GM18520 (cell line): ENCODE measurements around the gene UBE2B.
A peak's percentile ranks its signal among the peaks of the same experiment; 100 is the strongest.
"Not testable (repeated sequence)": the region's sequence is repeated elsewhere in the genome, so short reads cannot be mapped to it uniquely, and the experiment has no call there.

Experiments used
- ATAC-seq: cut with Tn5 transposase; IDR thresholded peaks from one replicate; pipeline ENCODE4 v1.9.1; 2021; ENCODE audit not compliant: unreplicated experiment

The UBE2B gene

DNA sequence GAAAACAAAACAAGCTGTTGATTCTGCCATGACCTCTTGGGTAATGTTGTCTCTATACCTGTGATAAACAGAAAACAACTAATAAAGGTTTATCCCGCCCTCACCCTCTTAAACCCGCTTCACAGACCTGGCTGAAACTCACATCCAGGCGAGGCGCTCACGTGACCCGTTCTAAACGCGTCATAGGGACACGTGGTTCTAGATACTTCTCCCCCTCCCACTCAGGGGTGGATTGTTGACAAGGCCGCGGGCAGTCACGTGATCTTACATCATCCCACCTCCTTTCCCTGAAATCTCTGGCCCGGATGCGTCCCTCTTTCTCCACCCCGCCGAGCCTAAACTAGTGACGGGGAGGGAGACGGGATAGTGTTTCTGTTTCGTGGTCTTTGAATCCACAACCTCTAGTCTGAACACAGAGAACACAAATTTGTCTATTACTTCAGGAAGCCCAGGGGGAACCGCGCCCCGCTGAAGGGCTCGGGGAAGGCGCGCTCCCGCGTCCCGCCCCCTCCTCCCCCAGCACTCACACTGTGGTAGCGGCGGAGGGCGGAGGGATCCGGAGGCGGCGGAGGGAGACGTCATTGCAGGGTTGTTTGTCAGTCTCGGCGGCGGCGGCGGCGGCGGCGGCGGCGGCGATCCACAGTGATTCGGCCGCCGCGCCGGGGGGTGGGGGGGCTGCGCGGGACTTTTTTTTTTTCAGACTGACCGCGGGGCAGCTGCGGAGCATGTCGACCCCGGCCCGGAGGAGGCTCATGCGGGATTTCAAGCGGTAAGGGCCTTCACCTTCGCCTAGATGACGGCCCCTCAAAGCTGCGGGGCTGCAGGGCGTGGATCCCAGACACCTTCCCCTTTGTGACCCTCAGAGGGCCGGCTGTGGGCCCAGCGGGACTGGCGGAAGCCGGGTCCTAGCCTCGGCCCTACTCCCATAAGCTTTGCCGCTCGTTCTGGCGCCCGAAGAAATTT is at the start of gene UBE2B:
Gene UBE2B, plus strand, starts transcription at position 699 of the 963 bp plus-strand sequence. Its CDS starts 27 bp downstream, at position 726.
- peak; percentile 65 for ATAC-seq

DNA sequence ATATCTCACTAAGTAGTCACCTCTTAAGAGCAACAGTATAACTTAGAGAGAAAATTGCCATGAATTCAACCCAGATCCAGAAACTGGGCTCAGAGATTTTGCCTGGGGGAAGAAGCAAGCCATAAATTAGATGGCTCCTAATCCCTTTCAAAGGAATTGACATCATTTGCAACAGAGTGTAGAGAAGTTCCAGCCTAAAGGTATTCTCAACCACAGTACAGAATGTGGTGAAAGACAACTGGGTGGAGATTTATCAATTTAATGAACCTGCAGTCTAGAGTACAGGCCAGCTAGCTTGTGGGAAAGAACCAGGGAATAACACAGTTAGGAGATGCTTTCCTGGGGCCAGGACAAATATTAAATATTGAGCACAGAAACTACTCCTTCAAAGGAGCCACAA is 44.0 kb upstream of the UBE2B start:
- no peak for ATAC-seq

- ATAC-seq: no peak
Observed at GRCh38 chr5:134328619-134329018, 42.8 kb upstream of the UBE2B start.

DNA sequence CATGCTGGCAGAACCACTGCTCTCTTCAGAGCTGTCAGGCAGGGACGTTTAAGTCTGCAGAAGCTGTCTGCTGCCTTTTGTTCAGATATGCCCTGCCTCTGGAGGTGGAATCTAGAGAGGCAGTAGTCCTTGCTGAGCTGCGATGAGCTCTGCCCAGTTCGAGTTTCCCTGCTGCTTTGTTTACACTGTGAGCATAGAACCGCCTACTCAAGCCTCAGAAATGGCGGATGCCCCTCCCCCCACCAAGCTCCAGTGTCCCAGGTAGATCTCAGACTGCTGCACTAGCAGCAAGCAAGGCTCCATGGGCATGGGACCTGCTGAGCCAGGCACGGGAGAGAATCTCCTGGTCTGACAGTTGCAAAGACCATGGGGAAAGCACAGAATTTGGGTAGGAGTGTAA is 34.5 kb upstream of the UBE2B start:
- not testable (repeated sequence) for ATAC-seq

DNA sequence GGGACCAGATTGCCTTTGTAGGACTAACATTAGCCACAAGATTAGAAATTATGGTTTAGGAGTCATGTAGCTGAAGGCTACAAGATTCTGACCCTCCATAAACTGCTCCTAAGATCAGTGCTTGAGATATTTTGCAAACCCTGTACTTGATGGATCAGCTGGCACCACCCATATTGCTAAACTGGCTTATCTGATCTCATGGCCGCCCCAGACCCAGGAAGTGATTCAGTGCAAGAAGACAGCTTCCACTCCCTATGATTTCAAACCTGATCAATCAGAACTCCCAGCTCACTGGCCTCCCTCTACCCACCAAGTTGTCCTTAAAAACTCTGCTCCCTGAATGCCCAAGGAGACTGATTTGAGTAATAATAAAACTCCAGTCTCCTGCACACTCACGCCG is 27.9 kb upstream of the UBE2B start:
- not testable (repeated sequence) for ATAC-seq

- ATAC-seq: not testable (repeated sequence)
Observed at GRCh38 chr5:134345476-134345875, 25.9 kb upstream of the UBE2B start.

GRCh38 chr5:134345996-134346395 is 25.4 kb upstream of the UBE2B start:
- ATAC-seq: no peak

GRCh38 chr5:134349463-134349862 is 21.9 kb upstream of the UBE2B start:
- no peak for ATAC-seq

DNA sequence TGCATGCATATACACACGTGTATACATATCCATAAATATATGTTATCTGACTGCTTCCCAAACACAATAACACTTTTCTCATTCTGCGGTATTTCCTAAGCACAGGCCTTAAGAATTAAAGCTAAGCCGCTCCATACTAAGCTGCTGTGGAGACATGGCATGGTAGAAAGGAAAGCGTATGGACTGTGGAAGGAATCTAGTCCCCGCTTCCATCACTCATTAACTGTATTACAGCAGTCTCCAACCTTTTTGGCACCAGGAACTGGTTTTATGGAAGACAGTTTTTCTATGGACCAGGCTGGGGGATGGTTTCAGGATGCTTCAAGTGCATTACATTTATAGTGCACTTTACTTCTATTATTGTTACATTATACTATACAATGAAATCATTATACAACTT is 15.7 kb upstream of the UBE2B start:
- ATAC-seq: no peak

DNA sequence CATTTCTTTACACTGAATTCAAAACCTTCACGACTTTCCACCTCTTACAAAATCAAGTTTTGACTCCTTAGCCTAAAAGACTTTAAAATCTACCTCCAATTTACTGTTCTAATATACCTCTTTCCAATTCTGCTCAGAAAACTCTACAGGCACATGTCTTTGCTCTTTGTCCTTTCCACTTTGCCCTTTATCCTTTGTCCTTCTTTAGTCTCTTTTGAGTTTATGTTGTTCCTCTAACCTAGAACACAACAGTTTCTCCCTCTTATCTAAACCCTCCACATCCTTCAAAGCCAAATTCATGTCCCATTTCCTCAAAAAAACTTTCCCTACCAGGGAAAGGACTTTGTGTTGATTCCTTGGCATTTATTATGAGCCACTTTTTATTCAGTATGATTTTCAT is 5.8 kb upstream of the UBE2B start:
- no peak for ATAC-seq

DNA sequence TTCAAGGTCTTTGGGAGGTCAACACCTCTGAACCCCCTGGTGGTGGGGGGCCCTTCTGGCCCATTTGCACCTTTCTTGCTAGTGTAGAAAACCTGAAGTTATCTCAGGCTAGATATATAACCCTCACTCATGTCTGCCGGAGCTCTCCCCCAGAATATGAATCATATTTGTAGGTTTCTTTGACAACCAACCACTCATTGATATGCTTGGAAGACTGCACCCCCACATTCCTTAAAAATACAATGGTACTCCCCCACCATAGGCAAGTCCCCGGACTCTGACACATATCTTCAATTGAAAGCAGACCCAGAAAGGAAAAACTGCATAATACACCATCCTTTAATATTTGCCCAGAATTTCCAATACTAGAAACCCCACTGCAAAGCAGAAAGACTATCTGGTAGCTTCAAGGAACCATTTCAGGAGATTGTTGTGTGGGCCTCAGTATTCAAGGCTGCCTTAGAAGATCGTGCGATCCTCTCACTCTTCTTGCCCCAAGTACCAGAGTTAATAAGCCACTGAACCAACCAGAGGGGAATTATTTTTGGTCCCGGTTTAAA is 978 bp upstream of the UBE2B start:
- peak; percentile 7 for ATAC-seq

- no peak for ATAC-seq
Observed at GRCh38 chr5:134371834-134372340, 518 bp downstream of the UBE2B start.

- ATAC-seq: not testable (repeated sequence)
Observed at GRCh38 chr5:134373633-134374032, 2.3 kb downstream of the UBE2B start.

- no peak for ATAC-seq
Observed at GRCh38 chr5:134374232-134374631, 2.9 kb downstream of the UBE2B start.

DNA sequence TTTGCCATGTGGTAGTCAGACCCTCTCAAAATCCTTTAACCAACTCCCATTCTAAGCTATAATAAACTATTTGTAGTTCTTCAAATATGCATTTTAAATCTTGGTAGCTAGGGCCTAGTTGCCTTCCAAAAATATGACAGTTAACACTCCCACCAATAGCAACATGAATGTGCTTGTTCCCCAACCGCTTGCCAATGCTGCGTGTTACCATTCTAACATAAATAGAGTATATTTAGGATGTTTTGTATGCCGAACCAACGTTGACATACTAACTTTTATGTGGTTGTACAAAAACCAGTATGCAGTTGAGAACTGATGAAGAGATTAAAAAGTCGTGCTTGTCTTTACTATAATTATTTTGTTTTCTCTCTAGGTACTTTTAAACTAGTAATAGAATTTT is 9.0 kb downstream of the UBE2B start:
- no peak for ATAC-seq

DNA sequence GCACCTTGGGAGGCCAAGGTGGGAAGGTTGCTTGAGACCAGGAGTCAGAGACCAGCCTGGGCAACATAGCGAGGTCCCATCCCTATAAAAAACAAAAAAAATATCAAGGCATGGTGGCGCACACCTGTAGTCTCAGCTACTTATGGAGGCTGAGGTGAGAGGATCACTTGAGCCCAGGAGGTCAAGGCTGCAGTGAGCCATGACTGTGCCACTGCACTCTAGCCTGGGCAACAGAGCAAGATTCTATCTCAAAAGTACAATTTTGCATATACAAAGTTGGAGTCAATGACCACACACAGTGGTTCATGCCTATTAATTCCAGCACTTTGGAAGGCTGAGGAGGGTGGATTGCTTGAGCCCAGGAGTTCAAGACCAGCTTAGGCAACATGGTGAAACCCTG is 10.8 kb downstream of the UBE2B start:
- not testable (repeated sequence) for ATAC-seq

DNA sequence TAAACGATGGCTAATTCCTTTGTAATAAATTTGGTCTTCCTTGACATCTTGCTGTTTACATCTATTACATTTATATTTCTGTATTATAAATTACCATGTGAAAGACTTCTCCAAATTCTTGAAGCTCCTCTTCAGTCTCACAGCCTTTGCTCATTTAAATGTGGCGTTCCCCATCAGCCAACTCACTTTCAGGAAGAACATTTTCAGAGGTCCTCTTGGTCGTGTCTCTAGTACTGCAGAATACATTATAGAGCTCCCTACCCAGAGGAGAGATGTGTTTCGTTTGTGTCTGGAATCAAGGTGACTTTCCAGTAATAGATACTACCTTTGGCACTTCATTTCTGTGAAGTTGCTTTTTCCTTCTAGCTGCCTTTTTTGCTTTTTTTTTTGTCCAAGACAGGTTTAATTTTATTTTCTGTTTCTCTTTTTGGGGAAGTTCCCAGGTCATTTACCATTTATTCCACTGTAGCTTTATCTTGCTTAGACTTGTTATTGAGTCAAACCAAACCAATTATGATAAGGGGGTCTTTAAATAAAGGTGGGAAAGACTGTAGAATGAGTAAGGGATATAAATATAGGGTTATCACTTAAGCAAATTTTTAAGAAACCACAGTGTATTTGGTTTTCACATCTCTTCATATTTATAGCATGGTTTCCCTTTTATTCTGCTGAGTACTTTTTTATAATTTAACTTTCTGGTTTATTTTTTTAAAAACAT is 12.8 kb downstream of the UBE2B start:
- no peak for ATAC-seq

GRCh38 chr5:134387443-134387842 is 16.1 kb downstream of the UBE2B start:
- no peak for ATAC-seq

- no peak for ATAC-seq
Observed at GRCh38 chr5:134392301-134392700, 20.9 kb downstream of the UBE2B start.

DNA sequence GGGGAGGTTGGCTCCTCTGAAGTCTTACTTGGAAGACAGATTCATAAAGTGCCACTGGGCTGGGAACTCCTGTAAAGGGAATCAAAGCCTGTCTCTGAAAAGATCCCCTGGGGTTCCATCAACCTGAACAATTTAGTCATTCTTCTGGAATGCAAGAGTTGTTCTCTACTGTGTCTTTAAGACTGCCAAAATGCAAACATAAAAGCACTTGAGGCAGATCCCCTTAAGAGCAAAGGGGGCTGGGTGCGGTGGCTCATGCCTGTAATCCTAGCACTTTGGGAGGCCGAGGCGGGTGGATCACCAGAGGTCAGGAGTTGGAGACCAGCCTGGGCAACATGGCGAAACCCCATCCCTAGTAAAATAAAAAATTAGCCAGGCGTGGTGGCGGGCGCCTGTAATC is 23.6 kb downstream of the UBE2B start:
- ATAC-seq: no peak

DNA sequence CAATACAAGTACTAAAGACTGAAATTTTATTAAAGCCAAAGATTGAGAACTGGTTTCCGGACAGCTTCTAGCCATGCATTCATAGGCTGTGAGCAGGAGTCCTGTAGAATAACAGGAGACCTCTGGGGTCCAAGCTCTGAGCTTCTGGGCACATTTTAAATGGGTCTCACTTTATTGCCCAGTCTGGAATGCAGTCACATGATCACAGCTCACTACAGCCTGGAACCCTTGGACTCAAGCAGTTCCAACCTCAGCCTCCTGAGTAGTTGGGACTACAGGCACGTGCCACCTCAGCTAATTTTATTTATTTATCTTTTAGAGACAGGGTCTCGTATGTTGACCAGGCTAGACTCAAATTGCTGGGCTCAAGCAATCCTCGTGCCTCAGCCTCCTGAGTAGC is 24.9 kb downstream of the UBE2B start:
- no peak for ATAC-seq
